ENCODE measurements around the gene STK32C. TPM values are rescaled to one million over a fixed set of nuclear protein-coding genes. Genes with fewer than 3 reads are reported as not detected.

STK32C gene
- total RNA-seq, 1 donor from 2014 or later, result 12.5 TPM

DNA sequence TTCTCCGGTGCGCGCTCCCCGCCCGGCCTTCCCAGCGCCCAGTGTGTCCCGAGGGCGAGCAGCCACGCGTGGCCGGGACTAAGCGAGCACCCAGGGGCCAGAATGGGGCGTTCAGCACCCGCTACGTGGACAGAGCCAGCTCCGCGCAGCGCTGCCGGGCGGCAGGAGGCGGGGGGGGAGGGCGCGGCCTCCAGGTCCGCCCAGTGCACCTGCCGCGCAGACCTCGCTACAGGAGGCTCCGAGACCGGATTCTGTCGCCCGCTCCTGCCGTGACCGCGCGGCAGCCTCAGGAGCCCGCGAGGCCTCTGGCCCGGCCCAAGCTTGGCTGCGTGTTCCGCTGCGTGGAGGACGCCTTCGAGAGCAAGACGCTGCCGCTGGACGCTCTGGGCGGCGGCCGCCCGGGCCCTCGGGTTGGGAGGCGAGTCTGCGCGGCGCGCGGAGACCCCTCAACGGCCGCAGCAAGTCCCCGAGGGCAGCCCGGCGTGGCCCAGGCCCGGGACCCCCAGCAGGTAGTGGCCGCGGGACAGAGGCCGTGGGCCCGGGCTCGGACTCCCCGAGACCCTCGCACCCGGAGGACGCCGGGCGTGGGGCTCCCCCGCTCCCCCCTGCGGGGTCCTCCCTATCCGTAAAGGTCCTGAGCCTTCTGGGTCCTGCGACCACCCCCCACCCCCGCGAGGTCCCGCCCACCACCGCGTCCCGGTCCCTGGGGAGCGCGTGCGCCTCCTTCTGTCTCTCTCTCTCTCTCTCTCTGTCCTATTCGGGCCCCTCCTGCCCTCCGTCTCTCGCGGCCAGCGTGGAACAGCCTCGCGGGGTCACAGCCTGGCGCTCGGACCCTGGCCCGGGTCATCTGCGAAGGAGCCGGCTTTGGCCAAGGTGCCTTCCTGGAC, 121.9 kb downstream of the STK32C start:
- no peak for DNase-seq (ENCODE audit: low read depth, low spot score)

- DNase-seq (ENCODE audit: low read depth, low spot score), result no peak
Measured at GRCh38 chr10:132184816-132185593, 122.7 kb downstream of the STK32C start.

DNA sequence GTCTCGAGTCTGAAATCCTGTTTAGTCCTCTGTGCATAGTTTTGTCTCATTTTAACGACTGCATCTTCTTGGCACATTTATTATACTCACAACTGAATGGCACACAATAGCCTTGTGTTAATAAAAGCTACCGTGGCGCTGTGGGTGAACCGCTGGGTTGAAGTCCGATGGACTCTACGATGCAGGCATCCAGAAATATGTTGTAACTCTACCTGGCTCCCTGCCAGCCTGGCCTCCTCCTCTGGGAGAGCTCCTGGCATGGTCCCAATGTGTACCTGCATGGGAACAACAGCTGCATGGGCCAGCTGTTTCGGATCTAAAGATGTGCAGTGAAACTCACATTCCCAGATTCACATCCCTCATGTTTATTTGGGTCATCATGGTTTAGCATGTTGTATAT, 124.7 kb downstream of the STK32C start:
- DNase-seq (ENCODE audit: low read depth, low spot score), result no peak

DNA sequence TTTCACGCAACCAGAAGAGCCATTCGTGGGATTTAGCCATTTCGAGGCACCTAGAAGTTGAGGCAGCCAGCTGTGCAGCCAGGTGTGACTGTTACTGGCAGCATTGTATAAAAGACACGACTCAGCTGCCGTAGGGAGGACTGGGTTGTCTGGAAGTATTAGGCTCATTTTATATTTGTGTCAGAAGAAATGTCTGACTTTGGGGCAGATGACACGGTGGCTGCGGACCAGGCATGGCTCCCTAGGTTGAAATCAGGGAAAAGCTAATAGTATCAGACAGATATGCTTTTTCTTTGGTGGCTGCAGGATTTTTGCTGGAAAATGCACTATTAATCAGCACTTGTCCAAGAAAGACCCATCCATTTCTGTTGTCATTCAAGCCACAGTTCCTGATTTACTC, 125.2 kb downstream of the STK32C start:
- DNase-seq (ENCODE audit: low read depth, low spot score), result no peak

DNA sequence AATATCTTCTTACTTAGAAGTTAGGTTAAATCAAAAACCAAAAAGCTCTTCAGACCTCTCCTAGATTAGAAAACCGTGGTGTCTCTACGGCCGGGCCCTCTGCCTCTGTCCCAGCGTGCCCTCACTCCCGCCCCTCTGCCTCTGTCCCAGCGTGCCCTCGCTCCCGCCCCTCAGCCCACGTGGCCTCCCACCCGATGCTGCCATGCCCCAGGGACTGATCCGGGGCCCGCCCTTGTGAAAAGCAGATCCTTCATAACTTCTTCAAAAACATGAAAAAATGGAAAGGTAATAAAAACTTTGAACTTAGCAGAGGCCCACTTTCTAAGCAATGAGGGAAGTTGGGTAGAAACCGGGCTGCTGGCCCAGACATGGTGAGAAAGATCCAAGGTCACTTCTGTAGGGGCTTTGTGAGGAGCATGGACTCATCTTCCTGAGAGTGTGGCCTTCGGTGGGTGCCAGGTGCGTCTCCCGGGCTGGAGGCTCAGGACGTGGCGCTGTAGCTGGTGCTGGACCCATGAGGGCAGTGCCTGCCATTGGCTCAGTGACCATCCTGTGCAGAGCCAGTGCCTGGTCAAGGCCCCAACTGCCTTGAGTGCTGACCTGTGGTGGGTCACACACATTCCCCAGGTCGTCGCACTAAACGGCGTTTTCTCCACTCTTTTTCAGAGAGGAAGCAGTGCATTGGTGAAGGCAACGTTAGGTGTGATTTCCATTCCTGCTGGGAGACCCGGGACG, 125.9 kb downstream of the STK32C start:
- no peak for DNase-seq (ENCODE audit: low read depth, low spot score)

GRCh38 chr10:132180736-132181135, 127.0 kb downstream of the STK32C start:
- no peak for DNase-seq (ENCODE audit: low read depth, low spot score)

GRCh38 chr10:132179551-132180392, 128.0 kb downstream of the STK32C start:
- DNase-seq (ENCODE audit: low read depth, low spot score), result no peak

DNA sequence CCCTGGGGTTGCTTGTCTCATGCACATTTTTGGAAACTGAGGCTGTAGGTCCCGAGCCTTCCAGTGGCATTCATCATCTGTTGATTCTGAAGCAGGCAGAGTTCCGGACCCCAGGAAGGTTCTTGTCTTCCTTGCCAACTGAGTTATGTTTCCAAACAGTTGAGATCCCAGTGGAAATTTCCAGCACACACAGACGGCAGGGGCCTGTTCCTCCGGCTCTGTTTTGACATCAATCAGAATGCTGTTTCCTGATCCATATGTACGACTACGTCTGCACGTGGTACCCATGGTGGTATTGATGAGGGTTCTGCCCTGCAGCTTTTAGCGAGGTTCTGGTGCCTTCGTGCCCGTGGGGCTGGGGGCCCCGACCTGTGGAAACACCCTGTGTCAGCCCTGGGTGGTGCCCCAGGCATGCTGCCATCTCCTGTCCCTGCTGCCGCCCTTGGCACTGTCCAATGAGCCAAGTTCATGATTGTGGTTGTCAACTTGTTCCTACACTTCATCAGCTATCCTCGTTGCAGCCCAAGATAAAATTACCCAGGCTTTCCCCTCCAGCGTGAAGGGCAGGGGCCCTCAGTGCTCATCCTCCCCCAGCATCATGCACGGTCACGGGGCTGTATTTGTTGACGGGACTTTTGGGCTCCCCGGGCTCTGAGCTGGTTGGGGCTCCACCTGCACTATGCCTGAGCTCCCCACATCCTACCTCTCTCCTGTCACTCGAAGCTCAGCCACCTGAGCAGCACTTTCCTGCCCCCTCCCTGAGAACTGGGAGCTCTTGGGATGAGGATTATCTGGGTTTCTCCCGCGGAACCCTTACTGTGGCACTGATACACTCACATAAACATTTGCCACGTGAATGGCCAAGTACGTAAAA, 128.8 kb downstream of the STK32C start:
- no peak for DNase-seq (ENCODE audit: low read depth, low spot score)

DNA sequence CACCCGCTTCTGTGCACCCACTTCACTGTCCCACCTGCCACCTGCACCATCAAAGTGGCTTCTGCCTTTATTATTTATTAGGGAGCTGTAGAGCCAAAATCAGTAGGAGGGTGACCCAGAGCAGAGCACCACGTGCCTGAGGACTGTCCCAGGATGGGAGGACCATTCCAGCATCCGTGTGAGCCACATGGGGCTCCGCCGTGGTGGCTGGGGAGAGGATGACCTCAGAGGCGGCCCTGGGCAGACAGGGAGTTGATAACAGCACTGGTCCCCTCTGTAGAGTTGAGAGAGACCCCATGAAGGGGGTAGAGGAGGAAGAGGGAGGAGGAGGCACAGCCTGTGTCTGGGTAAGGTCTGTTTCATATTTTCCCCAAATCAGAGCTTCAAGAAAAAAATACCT, 129.7 kb downstream of the STK32C start:
- DNase-seq (ENCODE audit: low read depth, low spot score), result no peak

DNA sequence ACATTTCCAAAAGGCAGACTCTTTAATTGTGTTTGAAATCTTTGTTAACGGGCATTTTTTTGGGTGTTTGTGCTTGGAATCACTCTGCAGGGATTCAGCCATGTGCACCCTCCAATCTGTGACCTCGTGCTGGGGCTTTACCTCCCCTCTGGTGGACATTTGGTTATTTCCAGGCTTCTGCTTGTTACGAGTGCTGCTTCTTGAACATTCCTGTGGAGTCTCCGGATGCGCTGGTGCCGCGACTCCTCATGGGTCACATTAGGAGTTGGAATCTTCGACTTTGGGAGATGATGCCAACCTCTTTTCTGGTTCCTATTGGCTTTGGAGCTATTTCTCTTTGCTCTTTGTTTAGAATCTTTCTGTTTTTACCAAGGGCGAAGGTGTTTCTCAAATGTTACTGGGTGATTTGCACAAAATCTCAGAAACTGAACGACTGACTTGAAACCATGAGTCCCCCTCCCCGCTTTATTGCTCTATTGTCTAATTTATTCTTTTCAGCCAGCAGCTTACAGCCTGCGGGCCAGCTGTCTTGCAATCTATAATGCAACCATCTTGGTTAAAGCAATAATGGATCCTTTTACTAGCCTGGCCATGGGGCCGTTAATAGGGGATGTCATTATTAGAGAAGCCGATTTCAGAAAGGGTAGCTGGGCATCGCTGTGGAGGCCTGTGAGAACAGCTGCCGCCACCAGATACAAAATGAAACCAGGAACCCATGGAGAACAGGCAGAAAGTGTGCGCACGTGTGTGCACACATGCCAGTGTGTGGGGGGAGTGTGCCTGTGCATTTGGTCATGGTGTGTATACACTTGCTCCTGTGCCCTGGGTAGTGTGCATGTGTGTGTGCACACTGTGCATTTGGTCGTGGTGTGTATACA, 130.9 kb downstream of the STK32C start:
- DNase-seq (ENCODE audit: low read depth, low spot score), result no peak

DNA sequence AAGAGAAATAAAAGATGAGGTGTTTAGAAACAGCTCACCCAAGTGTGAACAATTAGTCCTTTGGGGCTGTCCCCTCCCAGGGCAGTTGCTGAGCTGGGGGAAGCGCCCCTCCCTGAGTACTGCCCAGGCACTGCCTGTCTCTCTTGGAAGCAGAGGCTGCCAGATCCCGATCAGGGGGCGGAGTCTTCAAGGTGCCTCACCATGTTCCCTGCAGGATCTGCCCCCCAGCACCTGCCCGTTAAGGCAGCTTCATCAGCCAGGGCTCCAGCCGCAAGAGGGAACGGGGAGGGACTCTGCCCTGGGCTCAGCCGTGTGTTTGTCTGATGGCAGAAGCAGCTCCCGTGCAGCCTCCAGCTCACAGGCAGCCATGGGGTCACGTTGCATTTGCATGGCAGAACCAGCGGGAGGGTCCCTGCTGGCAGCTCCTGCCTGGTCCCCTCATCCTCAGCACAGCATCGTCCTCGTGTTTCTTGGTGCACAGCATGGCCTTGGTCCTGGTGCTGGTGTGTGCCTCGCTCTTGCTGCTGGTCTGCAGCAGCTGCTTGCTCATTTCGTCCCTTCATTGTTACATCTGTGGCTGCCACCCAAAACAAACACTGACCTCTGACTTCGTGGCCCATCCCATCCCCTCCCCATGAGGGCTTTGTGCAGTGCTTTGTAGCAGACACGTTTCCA, 131.7 kb downstream of the STK32C start:
- no peak for DNase-seq (ENCODE audit: low read depth, low spot score)

DNA sequence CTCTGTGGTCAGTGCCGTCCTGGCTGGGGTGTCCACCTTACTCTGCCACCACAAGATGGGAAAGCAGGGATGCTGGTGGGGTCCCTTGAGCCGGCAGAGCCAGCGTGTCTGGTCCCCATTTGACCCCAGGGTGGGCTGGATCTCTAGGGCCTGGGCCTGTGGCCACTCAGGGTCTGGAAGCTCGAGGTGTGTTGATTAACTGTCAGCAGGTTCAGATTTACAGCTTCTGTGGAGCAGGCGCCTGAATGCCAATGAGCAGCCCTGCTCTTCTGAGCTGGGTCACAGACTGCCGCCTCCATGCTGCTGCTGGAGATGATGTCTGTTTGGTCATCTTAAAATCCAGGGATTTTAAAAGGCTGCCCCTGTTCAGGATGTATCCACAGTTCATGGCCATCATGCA, 132.3 kb downstream of the STK32C start:
- DNase-seq (ENCODE audit: low read depth, low spot score), result no peak

GRCh38 chr10:132174237-132174636, 133.5 kb downstream of the STK32C start:
- DNase-seq (ENCODE audit: low read depth, low spot score), result no peak

DNA sequence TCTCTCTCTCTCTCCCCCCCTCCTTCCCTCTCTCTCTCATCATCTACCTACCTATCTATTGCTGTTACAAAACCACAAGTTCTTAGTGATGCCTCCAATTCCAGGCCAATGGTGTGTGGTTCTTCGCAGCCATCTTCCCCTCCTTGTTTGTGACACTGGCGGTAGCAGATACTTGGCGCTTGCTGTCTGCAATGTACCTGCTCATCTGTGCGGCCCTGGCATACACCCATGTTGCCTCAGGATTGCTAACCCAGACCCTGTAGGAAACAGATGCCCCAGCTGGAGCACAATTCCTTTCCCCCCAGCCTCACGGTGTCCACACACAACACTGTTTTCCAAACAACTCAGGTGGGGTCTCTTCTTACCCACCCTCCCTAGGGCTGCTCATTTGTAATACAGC, 134.6 kb downstream of the STK32C start:
- no peak for DNase-seq (ENCODE audit: low read depth, low spot score)

GRCh38 chr10:132172091-132173066, 135.4 kb downstream of the STK32C start:
- no peak for DNase-seq (ENCODE audit: low read depth, low spot score)

- DNase-seq (ENCODE audit: low read depth, low spot score), result no peak
Measured at GRCh38 chr10:132170561-132171361, 137.0 kb downstream of the STK32C start.

All from pulmonary artery endothelial cell (primary cell).